ENCODE results near the gene KNG1. TPM values are rescaled to one million over a fixed set of nuclear protein-coding genes. Genes with fewer than 3 reads are reported as not detected.

The KNG1 gene
- total and polyA plus RNA-seq, 2 of the 8 experiments (the other 6 are each of a cell fraction or from before 2014, with no cell fraction given) = 0.05 TPM; not detected in 1

DNA sequence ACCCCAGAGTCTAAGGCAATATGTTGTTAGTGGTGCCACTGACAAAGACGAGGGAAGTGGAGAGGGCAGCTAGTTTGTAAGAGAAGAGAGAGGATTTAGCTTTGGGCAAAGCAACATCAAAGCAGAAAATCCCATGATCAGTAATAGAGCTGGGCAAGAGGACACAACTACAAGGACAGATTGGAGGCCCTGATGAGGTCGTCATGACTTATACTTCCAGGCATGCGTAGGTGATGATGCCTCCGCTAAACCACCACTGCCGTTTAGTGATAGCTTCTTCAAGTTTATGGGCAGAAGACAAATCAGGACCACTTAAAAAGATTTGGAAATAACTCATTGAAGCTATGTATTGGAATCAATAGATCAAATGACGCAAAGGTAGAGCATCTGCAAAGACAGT lies 48.7 kb upstream of the KNG1 start:
- Histone ChIP-seq H3K36me3 (ENCODE audit: control insufficient read depth in 2 of 4, insufficient read depth in 4 of 4, low read length in 3 of 4) (no peaks in the 10 kb centered on the region), H3K56ac (replicated peaks; ENCODE audit: insufficient read length, low read depth, low read length) (no peak overlapping the region), H3K4me2 (ENCODE audit: insufficient read depth in 1 of 2, low read depth in 2 of 2, low read length in 2 of 2) (no peak overlapping the region), H3K4me3 (ENCODE audit: extremely low read depth in 1 of 4, insufficient read depth in 2 of 4, low read depth in 3 of 4, low read length in 4 of 4) (no peak overlapping the region), H2BK5ac (ENCODE audit: low read depth, low read length) (no peak overlapping the region), H3K27ac (ENCODE audit: low read depth, low read length) (no peak overlapping the region), H3K18ac (ENCODE audit: extremely low read depth, low read length) (no peak overlapping the region), H2AFZ (ENCODE audit: low read length) (no peak overlapping the region), H3K23ac (ENCODE audit: insufficient read length) (no peak overlapping the region), H3K9me3 (ENCODE audit: insufficient read depth in 2 of 2, low read depth in 1 of 2, low read length in 1 of 2) (no peaks in the 10 kb centered on the region), H4K5ac (ENCODE audit: insufficient read length, low read depth, low read length) (no peak overlapping the region), H3K27me3 (replicated peaks in 1 of 4; ENCODE audit: control insufficient read depth in 3 of 4, extremely low read depth in 1 of 4, insufficient read depth in 3 of 4, low read length in 3 of 4) (no peaks in the 10 kb centered on the region), H3K9ac (replicated peaks in 1 of 4; ENCODE audit: extremely low read depth in 1 of 4, low read depth in 3 of 4, low read length in 3 of 4) (no peak overlapping the region), H4K20me1 (replicated peaks in 1 of 2; ENCODE audit: control insufficient read depth in 1 of 2, insufficient read depth in 2 of 2, low read length in 2 of 2) (no peaks in the 10 kb centered on the region), H3K23me2 (ENCODE audit: low read depth, low read length) (0 out of 2 replicates have a peak, but pooled peaks cover 2% of the 10 kb centered on the region), H2BK20ac (ENCODE audit: low read length) (peak overlapping the region; percentile 49; the same call in 1 of the 2 replicates), H3K4ac (replicated peaks; ENCODE audit: insufficient read length, low read depth, low read length) (no peak overlapping the region), H3K4me1 (replicated peaks in 1 of 4; ENCODE audit: control insufficient read depth in 3 of 4, insufficient read depth in 4 of 4, low read length in 3 of 4) (peaks cover 2 to 16% (median 6%) of the 10 kb centered on the region in 4 experiments; a peak in 4 of 7 replicates), H4K91ac (replicated peaks; ENCODE audit: insufficient read length, low read length) (peak overlapping the region; percentile 42), H4K8ac (ENCODE audit: extremely low read depth, insufficient read depth, low read length) (no peak overlapping the region), H3K14ac (ENCODE audit: insufficient read length) (no peak overlapping the region), H3K79me2 (ENCODE audit: control insufficient read depth in 1 of 2, insufficient read depth in 2 of 2, low read length in 2 of 2) (no peaks in the 10 kb centered on the region), H3K79me1 (ENCODE audit: low read depth, low read length) (no peaks in the 10 kb centered on the region), H2BK12ac (ENCODE audit: low read depth, low read length) (0 out of 2 replicates have a peak overlapping the region, but pooled peaks have one; percentile 30), H2BK15ac (ENCODE audit: low read length) (no peak overlapping the region), H2BK120ac (replicated peaks; ENCODE audit: low read depth, low read length) (no peak overlapping the region), H2AK5ac (ENCODE audit: low read depth, low read length) (no peak overlapping the region)
- no peak for TF ChIP-seq KDM4A (IDR thresholded peaks at IDR 0.05; ENCODE audit: low read depth, low read length, severe bottlenecking)
- TF ChIP-seq TAF7 (optimal IDR thresholded peaks at IDR 0.05; ENCODE audit: borderline replicate concordance, low read depth, low read length) = no peak
- no peak for TF ChIP-seq ASH2L (IDR thresholded peaks at IDR 0.05; ENCODE audit: low read length)
- TF ChIP-seq CBX8 (IDR thresholded peaks at IDR 0.05; ENCODE audit: borderline replicate concordance, low read depth, low read length) = no peak
- no peak for TF ChIP-seq HDAC6 (IDR thresholded peaks at IDR 0.05; ENCODE audit: low read depth, low read length)
- ChIA-PET CTCF (ENCODE audit: partially characterized antibody) (interaction anchor here (0.9 to 1.5 kb wide), 4 partner anchors 10 to 174 kb away, joined by 3 to 5 read pairs (median 3); no protein-coding TSS in a partner anchor), POLR2A (ENCODE audit: partially characterized antibody) (interaction anchor here (2.6 kb wide), 1 partner anchor 15 kb away, joined by 9 read pairs; no protein-coding TSS in a partner anchor)
- 75% methylated on average over 6 of the region's 6 CpGs; no CpG with 5 or more reads in 1 of the 2 experiments for WGBS, 2 experiments (ENCODE audit: extremely low coverage in 1 of 2, insufficient coverage in 1 of 2, insufficient read length in 1 of 2, insufficient replicate concordance in 2 of 2, low coverage in 1 of 2, low lambda C conversion rate in 2 of 2, missing lambda C conversion rate in 1 of 2)
- FAIRE-seq (no peak), DNase-seq (ENCODE audit: low read depth in 1 of 2, low spot score in 2 of 2) (peak in 1 of 2 experiments; percentile 16)

Measured in H1 (cell line).